Esophagus squamous epithelium (tissue), 4 donors: ENCODE results near the gene MAN1B1.

Source experiments
- CTCF ChIP-seq, 6 experiments: fragments of 450-650 bp in 4 of 6; fragments of 200-600 bp in 2 of 6; sonication (generic) in 2 of 6; IDR thresholded peaks; one replicate each; pipeline ENCODE4 v1.5.1; 2016 to 2019; ENCODE audit warnings: antibody characterized with exemption in 6 of 6, mild to moderate bottlenecking in 4 of 6, moderate library complexity in 4 of 6
- POLR2A ChIP-seq, 4 donors: fragments of 450-650 bp; IDR thresholded peaks; one replicate each; pipeline ENCODE4 v1.6.1; 2017; ENCODE audit warnings: antibody characterized with exemption in 4 of 4, mild to moderate bottlenecking in 4 of 4, moderate library complexity in 3 of 4

GRCh38 chr9:137064880-137065164, 22.0 kb upstream of the MAN1B1 start:
- TF ChIP-seq POLR2A (IDR thresholded peaks at IDR 0.05): no peak
- TF ChIP-seq CTCF (IDR thresholded peaks at IDR 0.05): no peak
